Measurements from ENCODE around the gene COL23A1. TPM values are rescaled to one million over a fixed set of nuclear protein-coding genes. Genes with fewer than 3 reads are reported as not detected.
"Not testable (repeated sequence)": the region's sequence is repeated elsewhere in the genome, so short reads cannot be mapped to it uniquely, and the experiment has no call there.

COL23A1 gene
- polyA plus RNA-seq, 2 donors: 0.59 to 0.75 TPM

- WGBS, 2 donors: 93 to 99% methylated on average over 7 of the region's 7 CpGs
- H3K4me3 ChIP-seq (ENCODE audit: low read depth in 1 of 2, low read length in 2 of 2): no peak overlapping the region
- no peaks in the 10 kb centered on the region for H3K9me3 ChIP-seq (ENCODE audit: control insufficient read depth in 2 of 2, insufficient read depth in 1 of 2, low read depth in 1 of 2, low read length in 1 of 2)
- no peak overlapping the region for H3K27ac ChIP-seq (ENCODE audit: low read depth in 2 of 2, low read length in 1 of 2)
- H3K36me3 ChIP-seq (ENCODE audit: control insufficient read depth in 2 of 2, insufficient read depth in 2 of 2, low read length in 1 of 2): no peaks in the 10 kb centered on the region
- no peaks in the 10 kb centered on the region for H3K27me3 ChIP-seq (ENCODE audit: control insufficient read depth in 1 of 2, insufficient read depth in 2 of 2, low read length in 2 of 2)
- H3K4me1 ChIP-seq (ENCODE audit: control insufficient read depth in 2 of 2, insufficient read depth in 2 of 2, low read length in 1 of 2): no peaks in the 10 kb centered on the region
Observed at GRCh38 chr5:178265746-178266145, 324.4 kb downstream of the COL23A1 start.

- 91 to 93% methylated on average over 4 of the region's 4 CpGs for WGBS, 2 donors
- Histone ChIP-seq H3K36me3 (ENCODE audit: control insufficient read depth in 2 of 2, insufficient read depth in 2 of 2, low read length in 1 of 2) (no peaks in the 10 kb centered on the region), H3K9me3 (ENCODE audit: control insufficient read depth in 2 of 2, insufficient read depth in 1 of 2, low read depth in 1 of 2, low read length in 1 of 2) (no peaks in the 10 kb centered on the region), H3K27ac (ENCODE audit: low read depth in 2 of 2, low read length in 1 of 2) (no peak overlapping the region), H3K27me3 (ENCODE audit: control insufficient read depth in 1 of 2, insufficient read depth in 2 of 2, low read length in 2 of 2) (no peaks in the 10 kb centered on the region), H3K4me1 (ENCODE audit: control insufficient read depth in 2 of 2, insufficient read depth in 2 of 2, low read length in 1 of 2) (no peaks in the 10 kb centered on the region), H3K4me3 (ENCODE audit: low read depth in 1 of 2, low read length in 2 of 2) (no peak overlapping the region)
Observed at GRCh38 chr5:178264044-178264443, 326.1 kb downstream of the COL23A1 start.

DNA sequence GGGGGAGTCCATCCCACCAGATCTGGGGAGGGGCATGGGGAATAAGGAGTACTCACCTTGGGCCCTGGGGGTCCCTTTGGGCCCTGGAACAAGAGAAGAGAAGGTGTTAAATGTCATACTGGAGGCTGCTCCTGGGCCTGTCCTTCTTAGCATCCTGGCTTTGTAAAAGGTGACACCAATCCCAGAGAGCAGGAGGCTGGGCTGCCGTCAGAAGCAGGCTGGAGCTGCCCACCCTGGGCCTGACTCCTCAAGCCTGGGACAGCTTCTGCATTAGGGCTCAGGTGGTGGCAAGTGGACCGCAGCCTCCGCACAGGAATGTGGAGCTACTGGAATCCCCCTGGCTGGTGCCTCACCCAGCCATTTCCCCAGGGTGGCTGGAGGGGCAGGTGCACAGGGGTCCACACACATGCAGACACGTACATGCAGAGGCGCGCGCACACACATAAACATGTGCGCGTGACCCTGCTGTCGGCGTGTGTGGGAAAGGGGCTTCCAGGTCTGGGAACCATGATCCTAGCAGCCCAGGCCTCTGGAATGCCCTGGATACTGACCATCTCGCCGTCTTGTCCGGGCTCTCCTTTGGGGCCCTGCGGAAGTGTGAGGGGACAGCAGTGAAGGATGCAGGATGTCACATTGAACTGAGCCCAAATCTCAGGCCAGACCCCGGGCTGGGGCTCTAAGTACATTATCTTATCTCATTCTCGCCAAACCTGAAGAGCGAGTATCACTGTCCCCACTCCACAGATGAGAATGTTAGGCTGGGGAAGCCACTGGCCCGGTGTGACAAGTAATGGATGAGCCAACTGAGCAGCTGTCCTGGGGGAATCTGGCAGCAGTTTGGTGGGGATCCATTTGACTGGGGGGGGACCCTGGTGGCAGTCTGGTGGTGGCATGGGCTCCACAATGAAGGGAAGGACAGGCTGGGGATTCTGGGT, 328.3 kb downstream of the COL23A1 start:
- 89 to 90% methylated on average over 19 of the region's 19 CpGs for WGBS, 2 donors

GRCh38 chr5:178259623-178260536, 330.3 kb downstream of the COL23A1 start:
- WGBS, 2 donors: 74 to 82% methylated on average over 21 of the region's 21 CpGs
- peaks cover 0 to 2% of the 10 kb centered on the region in 2 donors for H3K4me1 ChIP-seq (ENCODE audit: control insufficient read depth in 2 of 2, insufficient read depth in 2 of 2, low read length in 1 of 2)
- H3K27ac ChIP-seq (ENCODE audit: low read depth in 2 of 2, low read length in 1 of 2): no peak overlapping the region
- H3K36me3 ChIP-seq (ENCODE audit: control insufficient read depth in 2 of 2, insufficient read depth in 2 of 2, low read length in 1 of 2): no peaks in the 10 kb centered on the region
- H3K27me3 ChIP-seq (ENCODE audit: control insufficient read depth in 1 of 2, insufficient read depth in 2 of 2, low read length in 2 of 2): no peaks in the 10 kb centered on the region
- no peak overlapping the region for H3K4me3 ChIP-seq (ENCODE audit: low read depth in 1 of 2, low read length in 2 of 2)
- no peaks in the 10 kb centered on the region for H3K9me3 ChIP-seq (ENCODE audit: control insufficient read depth in 2 of 2, insufficient read depth in 1 of 2, low read depth in 1 of 2, low read length in 1 of 2)

More for the DNA sequence above, 328.3 kb downstream of the COL23A1 start:
- Histone ChIP-seq H3K27me3 (ENCODE audit: control insufficient read depth in 1 of 2, insufficient read depth in 2 of 2, low read length in 2 of 2) (no peaks in the 10 kb centered on the region), H3K4me3 (ENCODE audit: low read depth in 1 of 2, low read length in 2 of 2) (no peak overlapping the region), H3K36me3 (ENCODE audit: control insufficient read depth in 2 of 2, insufficient read depth in 2 of 2, low read length in 1 of 2) (no peaks in the 10 kb centered on the region), H3K27ac (ENCODE audit: low read depth in 2 of 2, low read length in 1 of 2) (no peak overlapping the region), H3K9me3 (ENCODE audit: control insufficient read depth in 2 of 2, insufficient read depth in 1 of 2, low read depth in 1 of 2, low read length in 1 of 2) (no peaks in the 10 kb centered on the region), H3K4me1 (ENCODE audit: control insufficient read depth in 2 of 2, insufficient read depth in 2 of 2, low read length in 1 of 2) (no peaks in the 10 kb centered on the region)

DNA sequence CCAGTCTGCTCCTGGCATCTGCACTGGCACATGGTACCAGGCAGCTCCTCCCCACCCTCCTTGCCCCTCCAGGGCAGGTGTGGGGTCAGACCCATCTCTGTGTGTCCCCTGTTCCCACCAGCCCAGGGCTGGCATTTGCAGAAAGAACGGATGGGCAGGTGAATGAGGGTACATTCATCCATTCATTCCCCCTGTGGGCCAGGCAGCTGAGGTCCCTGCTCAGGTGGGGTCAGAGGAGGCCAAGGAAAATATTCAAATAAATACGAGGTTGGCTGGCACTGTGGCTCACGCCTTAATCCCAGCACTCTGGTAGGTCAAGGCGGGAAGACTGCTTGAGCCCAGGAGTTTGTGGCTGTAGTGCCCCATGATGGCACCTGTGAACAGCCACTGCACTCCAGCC, 332.5 kb downstream of the COL23A1 start:
- Histone ChIP-seq H3K9me3 (ENCODE audit: control insufficient read depth in 2 of 2, insufficient read depth in 1 of 2, low read depth in 1 of 2, low read length in 1 of 2) (no peaks in the 10 kb centered on the region), H3K27me3 (ENCODE audit: control insufficient read depth in 1 of 2, insufficient read depth in 2 of 2, low read length in 2 of 2) (no peaks in the 10 kb centered on the region), H3K4me1 (ENCODE audit: control insufficient read depth in 2 of 2, insufficient read depth in 2 of 2, low read length in 1 of 2) (peaks cover 0 to 2% of the 10 kb centered on the region in 2 donors), H3K36me3 (ENCODE audit: control insufficient read depth in 2 of 2, insufficient read depth in 2 of 2, low read length in 1 of 2) (no peaks in the 10 kb centered on the region), H3K27ac (ENCODE audit: low read depth in 2 of 2, low read length in 1 of 2) (no peak overlapping the region), H3K4me3 (ENCODE audit: low read depth in 1 of 2, low read length in 2 of 2) (no peak overlapping the region)
- WGBS, 2 donors: 81% methylated on average over 4 of the region's 4 CpGs

- Histone ChIP-seq H3K27me3 (ENCODE audit: control insufficient read depth in 1 of 2, insufficient read depth in 2 of 2, low read length in 2 of 2) (no peaks in the 10 kb centered on the region), H3K4me3 (ENCODE audit: low read depth in 1 of 2, low read length in 2 of 2) (no peak overlapping the region), H3K4me1 (ENCODE audit: control insufficient read depth in 2 of 2, insufficient read depth in 2 of 2, low read length in 1 of 2) (peaks cover 0 to 2% of the 10 kb centered on the region in 2 donors), H3K27ac (ENCODE audit: low read depth in 2 of 2, low read length in 1 of 2) (no peak overlapping the region), H3K36me3 (ENCODE audit: control insufficient read depth in 2 of 2, insufficient read depth in 2 of 2, low read length in 1 of 2) (no peaks in the 10 kb centered on the region), H3K9me3 (ENCODE audit: control insufficient read depth in 2 of 2, insufficient read depth in 1 of 2, low read depth in 1 of 2, low read length in 1 of 2) (no peaks in the 10 kb centered on the region)
- WGBS, 2 donors: 79 to 88% methylated on average over 19 of the region's 19 CpGs
Observed at GRCh38 chr5:178256746-178257145, 333.4 kb downstream of the COL23A1 start.

- H3K27me3 ChIP-seq (ENCODE audit: control insufficient read depth in 1 of 2, insufficient read depth in 2 of 2, low read length in 2 of 2); H3K36me3 ChIP-seq (ENCODE audit: control insufficient read depth in 2 of 2, insufficient read depth in 2 of 2, low read length in 1 of 2); H3K4me1 ChIP-seq (ENCODE audit: control insufficient read depth in 2 of 2, insufficient read depth in 2 of 2, low read length in 1 of 2); H3K9me3 ChIP-seq (ENCODE audit: control insufficient read depth in 2 of 2, insufficient read depth in 1 of 2, low read depth in 1 of 2, low read length in 1 of 2); H3K4me3 ChIP-seq (ENCODE audit: low read depth in 1 of 2, low read length in 2 of 2); H3K27ac ChIP-seq (ENCODE audit: low read depth in 2 of 2, low read length in 1 of 2): not testable (repeated sequence)
- WGBS, 2 donors: 84 to 90% methylated on average over 18 of the region's 18 CpGs
Observed at GRCh38 chr5:178253632-178254031, 336.6 kb downstream of the COL23A1 start.

DNA sequence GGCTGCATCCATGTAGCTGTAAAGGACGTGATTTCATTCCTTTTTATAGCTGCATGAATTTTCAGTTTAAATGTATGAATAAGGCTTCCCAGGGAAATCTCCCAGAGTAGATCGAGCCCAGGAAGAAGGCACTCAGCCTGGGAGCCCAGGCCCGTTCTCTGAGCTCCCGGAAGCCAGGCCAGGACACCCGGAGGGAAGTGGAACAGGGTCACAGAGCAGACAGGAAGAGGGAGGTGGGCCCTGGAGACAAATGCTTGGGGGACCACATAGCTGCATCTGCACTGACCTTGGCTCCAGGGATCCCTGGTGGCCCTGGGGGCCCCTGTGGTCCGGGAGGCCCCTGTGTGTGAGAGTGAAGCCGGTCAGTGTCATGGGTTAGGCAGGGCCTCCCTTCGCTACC, 337.9 kb downstream of the COL23A1 start:
- Histone ChIP-seq H3K9me3 (ENCODE audit: control insufficient read depth in 2 of 2, insufficient read depth in 1 of 2, low read depth in 1 of 2, low read length in 1 of 2) (no peaks in the 10 kb centered on the region), H3K36me3 (ENCODE audit: control insufficient read depth in 2 of 2, insufficient read depth in 2 of 2, low read length in 1 of 2) (no peaks in the 10 kb centered on the region), H3K4me1 (ENCODE audit: control insufficient read depth in 2 of 2, insufficient read depth in 2 of 2, low read length in 1 of 2) (peaks cover 2 to 3% of the 10 kb centered on the region in 2 donors), H3K27ac (ENCODE audit: low read depth in 2 of 2, low read length in 1 of 2) (no peak overlapping the region), H3K4me3 (ENCODE audit: low read depth in 1 of 2, low read length in 2 of 2) (no peak overlapping the region), H3K27me3 (ENCODE audit: control insufficient read depth in 1 of 2, insufficient read depth in 2 of 2, low read length in 2 of 2) (no peaks in the 10 kb centered on the region)
- WGBS, 2 donors: 71 to 79% methylated on average over 8 of the region's 8 CpGs

- no peaks in the 10 kb centered on the region for H3K36me3 ChIP-seq (ENCODE audit: control insufficient read depth in 2 of 2, insufficient read depth in 2 of 2, low read length in 1 of 2)
- 57 to 61% methylated on average over 6 of the region's 6 CpGs for WGBS, 2 donors
- peaks cover 2 to 3% of the 10 kb centered on the region in 2 donors for H3K4me1 ChIP-seq (ENCODE audit: control insufficient read depth in 2 of 2, insufficient read depth in 2 of 2, low read length in 1 of 2)
- H3K9me3 ChIP-seq (ENCODE audit: control insufficient read depth in 2 of 2, insufficient read depth in 1 of 2, low read depth in 1 of 2, low read length in 1 of 2): no peaks in the 10 kb centered on the region
- H3K27me3 ChIP-seq (ENCODE audit: control insufficient read depth in 1 of 2, insufficient read depth in 2 of 2, low read length in 2 of 2): no peaks in the 10 kb centered on the region
- H3K27ac ChIP-seq (ENCODE audit: low read depth in 2 of 2, low read length in 1 of 2): no peak overlapping the region
- no peak overlapping the region for H3K4me3 ChIP-seq (ENCODE audit: low read depth in 1 of 2, low read length in 2 of 2)
Observed at GRCh38 chr5:178250263-178250662, 339.9 kb downstream of the COL23A1 start.
